Thyroid gland (tissue), 4 donors: Measurements from ENCODE around the gene TCERG1L.

Source experiments
- CTCF ChIP-seq, 6 experiments: fragments of 200-600 bp in 3 of 6; fragments of 450-650 bp in 3 of 6; sonication (generic) in 3 of 6; IDR thresholded peaks; one replicate each; pipeline ENCODE4 v1.5.1; 2016 to 2019; ENCODE audit warnings: antibody characterized with exemption in 6 of 6, mild to moderate bottlenecking in 2 of 6, inconsistent platforms in 1 of 6, moderate library complexity in 1 of 6
- POLR2A ChIP-seq, 2 donors: fragments of 450-650 bp; IDR thresholded peaks; one replicate each; pipeline ENCODE4 v1.6.1; 2017; ENCODE audit warnings: antibody characterized with exemption in 2 of 2, mild to moderate bottlenecking in 2 of 2, moderate library complexity in 1 of 2

- no peak for TF ChIP-seq CTCF (IDR thresholded peaks at IDR 0.05)
- TF ChIP-seq POLR2A (IDR thresholded peaks at IDR 0.05): no peak
Observed at GRCh38 chr10:131248376-131249165, 63.0 kb downstream of the TCERG1L start.
